ENCODE results near the gene OCRL.
A peak's percentile ranks its signal among the peaks of the same experiment; 100 is the strongest.

Gene OCRL

GRCh38 chrX:129576539-129576938 lies 36.5 kb downstream of the OCRL start:
- peak overlapping the region; percentile 17 to 49 for H3K27ac ChIP-seq
- H3K4me1 ChIP-seq, result peaks cover 0 to 4% (median 0%) of the 10 kb centered on the region in 4 donors
- H3K27me3 ChIP-seq, result no peaks in the 10 kb centered on the region
- intact Hi-C loops (cut with DNase I; ENCODE audit: low total_unique reads), result no loop called here
- no peak for TF ChIP-seq CTCF (IDR thresholded peaks at IDR 0.05)
- no peak for DNase-seq
- no peak overlapping the region for H3K4me3 ChIP-seq
- no peaks in the 10 kb centered on the region for H3K9me3 ChIP-seq
- peaks cover 0 to 10% (median 7%) of the 10 kb centered on the region in 3 donors for H3K36me3 ChIP-seq

GRCh38 chrX:129577473-129577872 lies 37.4 kb downstream of the OCRL start:
- DNase-seq, result peak in 1 of 2 donors; percentile 36
- Histone ChIP-seq H3K9me3 (no peaks in the 10 kb centered on the region), H3K27ac (peak overlapping the region; percentile 21 to 49), H3K4me1 (peaks cover 0 to 4% (median 0%) of the 10 kb centered on the region in 4 donors), H3K36me3 (peaks cover 0 to 10% (median 7%) of the 10 kb centered on the region in 3 donors), H3K27me3 (no peaks in the 10 kb centered on the region), H3K4me3 (no peak overlapping the region)
- intact Hi-C loops (cut with DNase I; ENCODE audit: low total_unique reads), result no loop called here
- no peak for TF ChIP-seq CTCF (IDR thresholded peaks at IDR 0.05)

GRCh38 chrX:129577877-129578276 lies 37.8 kb downstream of the OCRL start:
- DNase-seq, result no peak
- Histone ChIP-seq H3K4me3 (no peak overlapping the region), H3K27ac (peak overlapping the region; percentile 21 to 49), H3K4me1 (peaks cover 0 to 4% (median 0%) of the 10 kb centered on the region in 4 donors), H3K9me3 (no peaks in the 10 kb centered on the region), H3K27me3 (no peaks in the 10 kb centered on the region), H3K36me3 (peaks cover 0 to 10% (median 7%) of the 10 kb centered on the region in 3 donors)
- TF ChIP-seq CTCF (IDR thresholded peaks at IDR 0.05), result no peak
- intact Hi-C loops (cut with DNase I; ENCODE audit: low total_unique reads), result no loop called here

GRCh38 chrX:129581904-129582303 lies 41.8 kb downstream of the OCRL start:
- DNase-seq, result no peak
- H3K27me3 ChIP-seq, result no peaks in the 10 kb centered on the region
- no peak for TF ChIP-seq CTCF (IDR thresholded peaks at IDR 0.05)
- H3K9me3 ChIP-seq, result no peaks in the 10 kb centered on the region
- H3K4me3 ChIP-seq, result no peak overlapping the region
- intact Hi-C loops (cut with DNase I; ENCODE audit: low total_unique reads), result no loop called here
- H3K27ac ChIP-seq, result no peak overlapping the region
- H3K36me3 ChIP-seq, result peaks cover 0 to 2% (median 0%) of the 10 kb centered on the region in 3 donors
- H3K4me1 ChIP-seq, result peaks cover 0 to 4% (median 0%) of the 10 kb centered on the region in 4 donors

GRCh38 chrX:129585167-129585566 lies 45.1 kb downstream of the OCRL start:
- H3K27ac ChIP-seq, result no peak overlapping the region
- intact Hi-C loops (cut with DNase I; ENCODE audit: low total_unique reads), result no loop called here
- DNase-seq, result no peak

More at GRCh38 chrX:129585167-129585566, 45.1 kb downstream of the OCRL start:
- Histone ChIP-seq H3K4me1 (no peaks in the 10 kb centered on the region), H3K4me3 (no peak overlapping the region), H3K9me3 (no peaks in the 10 kb centered on the region), H3K27me3 (no peaks in the 10 kb centered on the region), H3K36me3 (peaks cover 10 to 31% (median 19%) of the 10 kb centered on the region in 3 donors)
- no peak for TF ChIP-seq CTCF (IDR thresholded peaks at IDR 0.05)

All from tibial artery (tissue), 4 donors.